Glomerular visceral epithelial cell (primary cell): Measurements from ENCODE around the gene MAPK8IP3.
A peak's percentile ranks its signal among the peaks of the same experiment; 100 is the strongest.
"Not testable (repeated sequence)": the region's sequence is repeated elsewhere in the genome, so short reads cannot be mapped to it uniquely, and the experiment has no call there.

ENCODE experiments used
- DNase-seq: peaks from one replicate; pipeline ENCODE4 v3.0.0-alpha.2; 2016; ENCODE audit errors: extremely low spot score

Gene MAPK8IP3

GRCh38 chr16:1709356-1709755 lies 3.4 kb downstream of the MAPK8IP3 start:
- no peak for DNase-seq

- no peak for DNase-seq
Observed at GRCh38 chr16:1710811-1711507, 5.0 kb downstream of the MAPK8IP3 start.

- no peak for DNase-seq
Observed at GRCh38 chr16:1712791-1713261, 6.8 kb downstream of the MAPK8IP3 start.

DNA sequence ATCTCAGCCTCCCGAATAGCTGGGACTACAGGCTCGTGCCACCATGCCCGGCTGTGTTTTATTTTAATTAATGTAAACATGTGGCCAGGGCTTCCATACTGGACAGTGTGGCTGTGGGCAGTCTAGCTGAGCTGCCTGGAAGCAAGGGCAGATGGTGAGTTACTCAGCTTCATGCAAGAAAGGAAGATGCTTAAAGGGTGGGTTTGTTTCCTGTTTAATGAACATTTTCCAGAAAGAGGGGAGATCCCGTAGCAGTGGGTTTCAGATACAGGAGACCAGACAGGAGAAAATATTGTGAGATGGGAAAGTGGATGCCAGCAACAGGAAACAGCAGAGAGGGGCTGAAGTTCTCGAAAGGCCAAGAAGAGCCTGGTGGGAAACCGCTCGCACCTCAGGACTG lies 7.3 kb downstream of the MAPK8IP3 start:
- no peak for DNase-seq

- peak; percentile 49 for DNase-seq
Observed at GRCh38 chr16:1713933-1714332, 7.9 kb downstream of the MAPK8IP3 start.

- no peak for DNase-seq
Observed at GRCh38 chr16:1715220-1715619, 9.2 kb downstream of the MAPK8IP3 start.

GRCh38 chr16:1718236-1718635 lies 12.2 kb downstream of the MAPK8IP3 start:
- not testable (repeated sequence) for DNase-seq

DNA sequence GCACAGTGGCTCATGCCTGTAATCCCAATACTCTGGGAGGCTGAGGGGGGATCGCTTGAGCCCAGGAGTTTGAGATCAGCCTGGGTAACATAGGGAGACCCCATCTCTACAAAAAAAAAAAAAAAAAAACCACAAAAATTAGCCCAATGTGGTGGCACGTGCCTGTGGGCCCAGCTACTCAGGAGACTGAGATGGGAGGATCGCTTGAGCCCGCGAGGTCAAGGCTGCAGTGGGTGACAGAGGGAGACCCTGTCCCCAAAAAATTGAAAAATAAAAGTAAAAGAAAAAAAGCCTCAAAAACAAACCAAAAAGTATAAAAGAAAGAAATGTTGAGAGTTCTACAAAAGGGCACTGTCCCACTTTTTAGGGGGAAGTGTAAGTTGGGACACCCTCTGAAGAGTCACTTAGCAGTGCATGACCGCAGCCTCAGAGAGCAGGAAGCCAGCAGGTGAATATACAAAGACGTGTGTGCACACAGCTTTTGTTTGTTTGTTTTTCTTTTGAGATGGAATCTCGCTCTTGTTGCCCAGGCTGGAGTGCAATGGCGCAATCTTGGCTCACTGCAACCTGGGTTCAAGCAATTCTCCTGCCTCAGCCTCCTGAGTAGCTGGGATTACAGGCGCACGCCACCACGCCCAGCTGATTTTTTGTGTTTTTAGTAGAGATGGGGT lies 13.7 kb downstream of the MAPK8IP3 start:
- not testable (repeated sequence) for DNase-seq

DNA sequence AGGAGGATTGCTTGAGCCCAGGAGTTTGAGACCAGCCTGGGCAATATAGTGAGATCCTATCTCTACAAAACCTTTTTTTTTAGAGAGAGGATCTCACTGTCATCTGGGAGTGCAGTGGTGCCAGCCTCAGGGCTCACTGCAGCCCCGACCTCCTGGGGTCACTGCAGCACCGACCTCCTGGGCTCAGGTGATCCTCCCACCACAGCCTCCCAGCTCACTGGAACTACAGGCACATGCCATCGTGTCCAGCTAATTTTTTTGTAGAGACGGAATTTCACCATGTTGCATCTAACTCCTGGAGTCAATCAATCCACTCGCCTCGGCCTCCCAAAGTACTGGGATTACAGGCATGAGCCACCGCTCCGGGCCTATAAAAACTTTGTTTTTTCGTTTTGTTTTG lies 15.4 kb downstream of the MAPK8IP3 start:
- DNase-seq = no peak

- peak; percentile 42 for DNase-seq
Observed at GRCh38 chr16:1723450-1724147, 17.6 kb downstream of the MAPK8IP3 start.

- DNase-seq = no peak
Observed at GRCh38 chr16:1724491-1724890, 18.5 kb downstream of the MAPK8IP3 start.

- DNase-seq = no peak
Observed at GRCh38 chr16:1726661-1727502, 20.9 kb downstream of the MAPK8IP3 start.

GRCh38 chr16:1727651-1728624 lies 21.9 kb downstream of the MAPK8IP3 start:
- DNase-seq = no peak

DNA sequence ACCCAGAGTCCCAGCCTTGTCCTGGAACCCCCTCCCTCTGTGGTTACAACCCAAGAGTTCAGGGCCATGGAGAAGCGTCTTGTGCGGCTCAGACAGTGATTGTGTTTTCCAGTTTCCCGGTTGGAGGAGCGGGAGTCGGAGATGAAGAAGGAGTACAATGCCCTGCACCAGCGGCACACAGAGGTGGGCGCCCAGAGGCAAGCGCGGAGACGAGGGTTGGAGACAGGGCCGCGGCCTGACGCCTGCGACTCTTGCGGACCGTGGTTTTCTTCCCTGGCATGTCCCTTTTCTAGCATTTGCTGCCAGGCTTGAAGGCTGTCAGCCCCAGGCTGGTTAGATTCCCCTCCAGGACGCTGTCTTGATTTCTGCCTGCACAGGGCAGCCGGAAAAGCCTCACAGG lies 23.0 kb downstream of the MAPK8IP3 start:
- no peak for DNase-seq

GRCh38 chr16:1729445-1729844 lies 23.4 kb downstream of the MAPK8IP3 start:
- no peak for DNase-seq

GRCh38 chr16:1731073-1731472 lies 25.1 kb downstream of the MAPK8IP3 start:
- no peak for DNase-seq

- DNase-seq = no peak
Observed at GRCh38 chr16:1731603-1732002, 25.6 kb downstream of the MAPK8IP3 start.

DNA sequence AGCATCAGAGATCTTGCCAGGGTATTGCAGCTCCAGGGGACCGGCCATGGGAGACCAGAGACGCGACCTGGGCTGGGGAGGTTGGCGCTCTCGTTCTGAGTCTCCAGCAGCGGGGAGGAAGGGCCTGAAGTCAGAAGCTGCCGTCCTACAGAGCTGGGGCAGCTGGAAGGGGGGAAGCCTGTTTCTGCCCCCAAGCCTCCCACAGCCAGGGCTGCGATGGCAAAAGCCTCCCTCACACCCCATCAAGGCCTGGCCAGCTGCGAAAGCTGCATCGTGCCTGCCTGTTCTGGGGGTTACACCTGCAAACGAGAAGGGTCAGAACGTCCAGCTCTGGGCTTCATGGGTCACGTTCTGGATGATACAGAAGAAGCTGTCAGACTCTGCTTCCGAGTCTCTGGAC lies 26.1 kb downstream of the MAPK8IP3 start:
- no peak for DNase-seq

DNA sequence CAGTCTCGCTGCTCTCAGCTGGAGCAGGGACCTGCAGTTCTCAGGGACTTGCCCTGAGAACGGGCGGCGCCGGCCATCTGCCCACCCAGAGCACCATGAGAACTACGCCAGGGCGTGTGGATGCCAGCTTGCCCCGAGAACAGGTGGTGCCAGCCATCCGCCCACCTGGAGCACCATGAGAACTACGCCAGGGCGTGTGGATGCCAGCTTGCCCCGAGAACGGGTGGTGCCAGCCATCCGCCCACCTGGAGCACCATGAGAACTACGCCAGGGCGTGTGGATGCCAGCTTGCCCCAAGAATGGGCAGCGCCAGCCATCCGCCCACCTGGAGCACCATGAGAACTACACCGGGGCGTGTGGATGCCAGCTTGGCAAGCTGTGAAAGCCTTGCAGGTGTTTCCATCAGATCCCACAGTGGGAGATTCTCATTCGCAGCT lies 26.6 kb downstream of the MAPK8IP3 start:
- DNase-seq = not testable (repeated sequence)

DNA sequence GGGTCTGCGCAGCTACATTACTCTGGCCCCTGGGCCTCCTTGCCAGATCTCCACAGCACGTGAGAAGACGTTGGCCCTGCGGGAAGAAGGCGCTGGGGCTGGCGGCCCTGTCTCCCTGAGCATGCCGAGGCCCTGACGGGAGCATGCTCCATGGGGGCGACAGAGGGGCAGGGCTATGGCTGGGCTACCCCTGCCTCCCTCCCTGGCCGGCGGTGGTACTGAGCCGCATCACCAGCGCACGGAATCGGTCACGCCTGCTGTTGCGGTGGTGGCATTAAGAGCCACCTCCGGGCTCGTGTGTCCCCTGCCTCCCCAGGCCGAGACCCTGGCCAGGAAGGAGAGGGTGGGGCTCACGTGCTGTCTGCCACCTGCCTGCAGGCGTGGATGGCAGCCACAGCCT lies 28.1 kb downstream of the MAPK8IP3 start:
- DNase-seq = no peak

- DNase-seq = no peak
Observed at GRCh38 chr16:1734816-1735215, 28.8 kb downstream of the MAPK8IP3 start.
